Loucy (cell line): ENCODE measurements around the gene ABLIM1.

Source experiments
- H2AFZ ChIP-seq: fragments of 200-600 bp; sonication (generic); 2 replicates; pipeline ENCODE4 v1.6.0; 2016; ENCODE audit warnings: antibody characterized with exemption, mild to moderate bottlenecking, low read length, moderate library complexity
- H3F3A ChIP-seq: fragments of 200-600 bp; 2 replicates; pipeline ENCODE4 v1.6.0; 2016; ENCODE audit warnings: antibody characterized with exemption, low read depth, mild to moderate bottlenecking
- H3K27me3 ChIP-seq: fragments of 200-600 bp; sonication (generic); 2 replicates; pipeline ENCODE4 v1.6.1; 2014; ENCODE audit warnings: low read length, mild to moderate bottlenecking; ENCODE audit not compliant: insufficient read depth, poor library complexity, severe bottlenecking
- H3K36me3 ChIP-seq: fragments of 200-600 bp; sonication (generic); 2 replicates; pipeline ENCODE4 v1.6.1; 2016; ENCODE audit warnings: low read length; ENCODE audit not compliant: insufficient read depth
- H3K4me1 ChIP-seq: fragments of 200-600 bp; sonication (generic); 2 replicates; pipeline ENCODE4 v1.5.1; 2014; ENCODE audit warnings: low read length, mild to moderate bottlenecking; ENCODE audit not compliant: insufficient read depth, poor library complexity, severe bottlenecking
- H3K4me2 ChIP-seq: fragments of 200-600 bp; sonication (generic); 2 replicates; pipeline ENCODE4 v1.6.0; 2014; ENCODE audit warnings: antibody characterized with exemption, low read length, low read depth, mild to moderate bottlenecking; ENCODE audit not compliant: poor library complexity, severe bottlenecking
- H3K4me3 ChIP-seq: fragments of 200-600 bp; sonication (generic); 2 replicates; pipeline ENCODE4 v1.5.1; 2014; ENCODE audit warnings: low read length, mild to moderate bottlenecking, mixed read lengths; ENCODE audit not compliant: poor library complexity, severe bottlenecking
- H3K79me2 ChIP-seq: fragments of 200-600 bp; sonication (generic); 2 replicates; pipeline ENCODE4 v1.6.1; 2014; ENCODE audit warnings: low read length; ENCODE audit not compliant: insufficient read depth
- H3K9ac ChIP-seq: fragments of 200-600 bp; sonication (generic); 2 replicates; pipeline ENCODE4 v1.6.0; 2014; ENCODE audit warnings: mild to moderate bottlenecking, low read depth, low read length, moderate library complexity; ENCODE audit not compliant: poor library complexity, severe bottlenecking
- H3K9me2 ChIP-seq: fragments of 200-600 bp; sonication (generic); replicated peaks from 2 replicates; pipeline ENCODE4 v1.6.1; 2016; ENCODE audit warnings: low read depth, low read length, mixed read lengths
- H3K9me3 ChIP-seq: fragments of 200-600 bp; sonication (generic); 2 replicates; pipeline ENCODE4 v1.6.1; 2014; ENCODE audit warnings: mild to moderate bottlenecking, antibody characterized with exemption, low read length, low read depth; ENCODE audit not compliant: insufficient read depth
- H4K20me1 ChIP-seq: fragments of 200-600 bp; sonication (generic); 2 replicates; pipeline ENCODE4 v1.6.0; 2014; ENCODE audit warnings: antibody characterized with exemption, low read length, mild to moderate bottlenecking; ENCODE audit not compliant: insufficient read depth, poor library complexity, severe bottlenecking
- EZH2phosphoT487 ChIP-seq: fragments of 200-600 bp; IDR thresholded peaks from 2 replicates; pipeline ENCODE4 v1.6.1; 2018; ENCODE audit warnings: antibody characterized with exemption, mild to moderate bottlenecking, moderate library complexity, borderline replicate concordance
- TF ChIP-seq, protein P1 (sequence below): fragments of 200-600 bp; sonication (generic); conservative IDR thresholded peaks from 2 replicates; pipeline ENCODE4 v1.5.1; 2014; ENCODE audit warnings: mild to moderate bottlenecking, antibody characterized with exemption, low read length

The ABLIM1 gene

DNA sequence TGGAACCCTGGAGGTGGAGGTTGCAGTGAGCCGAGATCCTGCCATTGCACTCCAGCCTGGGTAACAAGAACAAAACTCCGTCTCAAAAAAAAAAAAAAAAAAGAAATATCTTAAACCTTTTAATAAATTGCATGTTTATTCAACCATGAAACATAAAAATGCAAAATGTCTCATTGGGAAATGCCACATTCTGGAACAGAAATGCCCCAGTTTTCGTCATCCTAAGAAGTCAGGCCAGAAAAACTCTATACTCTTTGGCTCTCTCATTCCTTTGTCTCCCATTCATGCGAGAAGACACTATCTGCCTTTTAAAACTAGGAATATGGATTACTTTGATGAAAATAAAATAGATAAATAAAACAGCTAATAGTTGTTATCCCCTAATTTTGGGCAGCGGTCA, 21.5 kb upstream of the ABLIM1 start:
- H4K20me1 ChIP-seq = peaks cover 9% of the 10 kb centered on the region
- H3K4me2 ChIP-seq = no peak overlapping the region
- no peaks in the 10 kb centered on the region for H3K9me2 ChIP-seq
- H3K9ac ChIP-seq = no peak overlapping the region
- no peaks in the 10 kb centered on the region for H3K9me3 ChIP-seq
- no peaks in the 10 kb centered on the region for H3F3A ChIP-seq
- H3K79me2 ChIP-seq = peaks cover 50% of the 10 kb centered on the region; the same call in 1 of the 2 replicates
- no peak for TF ChIP-seq EZH2phosphoT487
- TF ChIP-seq, protein P1, sequence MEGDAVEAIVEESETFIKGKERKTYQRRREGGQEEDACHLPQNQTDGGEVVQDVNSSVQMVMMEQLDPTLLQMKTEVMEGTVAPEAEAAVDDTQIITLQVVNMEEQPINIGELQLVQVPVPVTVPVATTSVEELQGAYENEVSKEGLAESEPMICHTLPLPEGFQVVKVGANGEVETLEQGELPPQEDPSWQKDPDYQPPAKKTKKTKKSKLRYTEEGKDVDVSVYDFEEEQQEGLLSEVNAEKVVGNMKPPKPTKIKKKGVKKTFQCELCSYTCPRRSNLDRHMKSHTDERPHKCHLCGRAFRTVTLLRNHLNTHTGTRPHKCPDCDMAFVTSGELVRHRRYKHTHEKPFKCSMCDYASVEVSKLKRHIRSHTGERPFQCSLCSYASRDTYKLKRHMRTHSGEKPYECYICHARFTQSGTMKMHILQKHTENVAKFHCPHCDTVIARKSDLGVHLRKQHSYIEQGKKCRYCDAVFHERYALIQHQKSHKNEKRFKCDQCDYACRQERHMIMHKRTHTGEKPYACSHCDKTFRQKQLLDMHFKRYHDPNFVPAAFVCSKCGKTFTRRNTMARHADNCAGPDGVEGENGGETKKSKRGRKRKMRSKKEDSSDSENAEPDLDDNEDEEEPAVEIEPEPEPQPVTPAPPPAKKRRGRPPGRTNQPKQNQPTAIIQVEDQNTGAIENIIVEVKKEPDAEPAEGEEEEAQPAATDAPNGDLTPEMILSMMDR = no peak
- H2AFZ ChIP-seq = no peak overlapping the region
- no peak overlapping the region for H3K4me3 ChIP-seq
- no peaks in the 10 kb centered on the region for H3K27me3 ChIP-seq
- no peaks in the 10 kb centered on the region for H3K4me1 ChIP-seq
- H3K36me3 ChIP-seq = peaks cover 26% of the 10 kb centered on the region; the same call in 1 of the 2 replicates

DNA sequence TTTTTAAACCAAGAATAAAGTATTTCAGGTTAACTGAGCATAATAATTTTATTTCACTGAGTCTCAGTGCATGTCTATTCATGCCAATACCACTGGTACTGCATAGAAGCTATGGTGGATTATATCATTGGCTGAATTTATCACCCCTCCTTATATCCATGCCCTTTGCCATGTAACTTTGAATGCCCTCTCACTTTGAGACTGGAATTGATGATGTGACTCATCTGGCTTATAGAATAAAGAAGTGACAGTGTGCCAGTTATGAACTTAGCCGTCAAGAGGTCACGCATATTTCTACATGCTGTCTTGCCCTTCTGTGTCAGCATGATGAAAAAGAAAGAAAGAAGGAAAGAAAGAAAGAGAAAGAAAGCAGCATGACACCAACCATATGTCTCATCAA, 20.7 kb upstream of the ABLIM1 start:
- H3K4me2 ChIP-seq = no peak overlapping the region
- no peaks in the 10 kb centered on the region for H3K4me1 ChIP-seq
- H3K9me2 ChIP-seq = no peaks in the 10 kb centered on the region
- H3K9ac ChIP-seq = no peak overlapping the region
- H3K9me3 ChIP-seq = no peaks in the 10 kb centered on the region
- H3K4me3 ChIP-seq = no peak overlapping the region
- peaks cover 43% of the 10 kb centered on the region; the same call in 1 of the 2 replicates for H3K79me2 ChIP-seq
- peaks cover 9% of the 10 kb centered on the region for H4K20me1 ChIP-seq
- no peak overlapping the region for H2AFZ ChIP-seq
- H3F3A ChIP-seq = no peaks in the 10 kb centered on the region
- TF ChIP-seq, protein P1 = no peak
- no peak for TF ChIP-seq EZH2phosphoT487
- H3K36me3 ChIP-seq = peaks cover 26% of the 10 kb centered on the region; the same call in 1 of the 2 replicates
- no peaks in the 10 kb centered on the region for H3K27me3 ChIP-seq

DNA sequence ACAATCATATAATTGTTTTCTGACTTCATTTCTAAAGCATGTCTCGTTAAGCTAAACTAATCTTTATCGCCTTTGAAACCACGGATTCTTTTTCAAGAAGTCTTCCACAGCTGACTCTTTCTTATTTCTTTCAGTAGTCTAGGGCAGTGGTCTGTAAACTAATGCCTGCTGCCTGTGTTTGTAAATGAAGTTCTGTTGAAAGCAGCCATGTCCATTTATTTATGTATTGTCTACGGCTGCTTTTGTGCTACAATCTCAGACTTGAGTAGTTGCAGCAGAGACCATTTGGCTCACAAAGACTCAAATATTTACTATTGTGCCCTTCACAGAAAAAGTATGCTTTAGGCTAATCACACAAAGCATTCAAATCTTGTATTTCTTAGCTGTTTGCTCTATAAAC, 20.3 kb upstream of the ABLIM1 start:
- TF ChIP-seq, protein P1 = no peak
- no peak for TF ChIP-seq EZH2phosphoT487
- Histone ChIP-seq H3K4me1 (no peaks in the 10 kb centered on the region), H3F3A (no peaks in the 10 kb centered on the region), H3K36me3 (peaks cover 25% of the 10 kb centered on the region; the same call in 1 of the 2 replicates), H3K27me3 (no peaks in the 10 kb centered on the region), H3K4me3 (no peak overlapping the region), H4K20me1 (peaks cover 9% of the 10 kb centered on the region), H3K79me2 (peaks cover 40% of the 10 kb centered on the region; the same call in 1 of the 2 replicates), H3K9ac (no peak overlapping the region), H3K4me2 (no peak overlapping the region), H3K9me3 (no peaks in the 10 kb centered on the region), H2AFZ (no peak overlapping the region), H3K9me2 (no peaks in the 10 kb centered on the region)
